Osteoblast (primary cell): Measurements from ENCODE around the gene ZNF784. TPM values are rescaled to one million over a fixed set of nuclear protein-coding genes. Genes with fewer than 3 reads are reported as not detected.

Experiments used
- DNase-seq: peaks from one replicate; pipeline ENCODE4 v3.0.0; 2011; ENCODE audit warnings: low spot score, mixed read lengths; ENCODE audit not compliant: insufficient read length; ENCODE audit errors: missing footprints
- H2AFZ ChIP-seq: 2 replicates; pipeline ENCODE4 v1.6.0; 2011; ENCODE audit warnings: mild to moderate bottlenecking, low read length
- H3K27ac ChIP-seq: 2 replicates; pipeline ENCODE4 v1.5.1; 2011; ENCODE audit warnings: mild to moderate bottlenecking, low read depth, low read length, moderate library complexity
- H3K27me3 ChIP-seq: 2 replicates; pipeline ENCODE4 v1.6.0; 2012; ENCODE audit warnings: mild to moderate bottlenecking, control low read depth, inconsistent platforms, low read length, moderate library complexity; ENCODE audit not compliant: insufficient read depth
- H3K36me3 ChIP-seq: 2 replicates; pipeline ENCODE4 v1.5.1; 2011; ENCODE audit warnings: mild to moderate bottlenecking, low read length, control low read depth, moderate library complexity; ENCODE audit not compliant: insufficient read depth
- H3K4me1 ChIP-seq: 2 replicates; pipeline ENCODE4 v1.5.1; 2011; ENCODE audit warnings: mild to moderate bottlenecking, low read length, control low read depth, moderate library complexity; ENCODE audit not compliant: insufficient read depth
- H3K4me2 ChIP-seq: 2 replicates; pipeline ENCODE4 v1.6.0; 2011; ENCODE audit warnings: mild to moderate bottlenecking, low read length; ENCODE audit not compliant: insufficient read depth
- H3K4me3 ChIP-seq: fragments of 200-600 bp; sonication (generic); 3 replicates; pipeline ENCODE4 v1.5.1; 2012; ENCODE audit warnings: mild to moderate bottlenecking, low read length, inconsistent platforms; ENCODE audit not compliant: insufficient read depth
- H3K79me2 ChIP-seq: 2 replicates; pipeline ENCODE4 v1.6.0; 2012; ENCODE audit warnings: mild to moderate bottlenecking, low read length, control low read depth, inconsistent platforms; ENCODE audit not compliant: insufficient read depth
- H3K9me3 ChIP-seq: 2 replicates; pipeline ENCODE4 v1.5.1; 2011; ENCODE audit warnings: low read depth, low read length, control low read depth
- H4K20me1 ChIP-seq: 2 replicates; pipeline ENCODE4 v1.6.0; 2012; ENCODE audit warnings: mild to moderate bottlenecking, low read length, control low read depth; ENCODE audit not compliant: insufficient read depth
- total RNA-seq: library from RNA; depleted of rRNA; stranded (reverse); fragments of >200 nt; gene quantifications from 2 replicates; pipeline ENCODE4 v1.2.3, GENCODE V29; 2012
- TF ChIP-seq, protein P1 (sequence below): IDR thresholded peaks from 2 replicates; pipeline ENCODE4 v1.5.1; 2011; ENCODE audit warnings: mild to moderate bottlenecking, low read depth, low read length, moderate library complexity; ENCODE audit errors: extremely low read depth

The ZNF784 gene
- total RNA-seq, 1 donor: 8.7 TPM

GRCh38 chr19:55613930-55614710, 10.2 kb downstream of the ZNF784 start:
- TF ChIP-seq, protein P1, sequence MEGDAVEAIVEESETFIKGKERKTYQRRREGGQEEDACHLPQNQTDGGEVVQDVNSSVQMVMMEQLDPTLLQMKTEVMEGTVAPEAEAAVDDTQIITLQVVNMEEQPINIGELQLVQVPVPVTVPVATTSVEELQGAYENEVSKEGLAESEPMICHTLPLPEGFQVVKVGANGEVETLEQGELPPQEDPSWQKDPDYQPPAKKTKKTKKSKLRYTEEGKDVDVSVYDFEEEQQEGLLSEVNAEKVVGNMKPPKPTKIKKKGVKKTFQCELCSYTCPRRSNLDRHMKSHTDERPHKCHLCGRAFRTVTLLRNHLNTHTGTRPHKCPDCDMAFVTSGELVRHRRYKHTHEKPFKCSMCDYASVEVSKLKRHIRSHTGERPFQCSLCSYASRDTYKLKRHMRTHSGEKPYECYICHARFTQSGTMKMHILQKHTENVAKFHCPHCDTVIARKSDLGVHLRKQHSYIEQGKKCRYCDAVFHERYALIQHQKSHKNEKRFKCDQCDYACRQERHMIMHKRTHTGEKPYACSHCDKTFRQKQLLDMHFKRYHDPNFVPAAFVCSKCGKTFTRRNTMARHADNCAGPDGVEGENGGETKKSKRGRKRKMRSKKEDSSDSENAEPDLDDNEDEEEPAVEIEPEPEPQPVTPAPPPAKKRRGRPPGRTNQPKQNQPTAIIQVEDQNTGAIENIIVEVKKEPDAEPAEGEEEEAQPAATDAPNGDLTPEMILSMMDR: no peak
- peaks cover 20% of the 10 kb centered on the region for H4K20me1 ChIP-seq
- DNase-seq: peak; percentile 52
- H3K79me2 ChIP-seq: peaks cover 34% of the 10 kb centered on the region
- H3K4me3 ChIP-seq: no peak overlapping the region
- no peak overlapping the region for H3K27ac ChIP-seq
- no peaks in the 10 kb centered on the region for H3K27me3 ChIP-seq
- H3K36me3 ChIP-seq: peaks cover 19% of the 10 kb centered on the region
- H3K4me2 ChIP-seq: no peak overlapping the region
- peaks cover 6% of the 10 kb centered on the region for H3K9me3 ChIP-seq
- H2AFZ ChIP-seq: no peak overlapping the region
- H3K4me1 ChIP-seq: no peaks in the 10 kb centered on the region

GRCh38 chr19:55613396-55613795, 11.0 kb downstream of the ZNF784 start:
- Histone ChIP-seq H3K9me3 (peaks cover 6% of the 10 kb centered on the region), H3K27me3 (no peaks in the 10 kb centered on the region), H4K20me1 (peaks cover 21% of the 10 kb centered on the region), H3K4me3 (no peak overlapping the region), H3K4me1 (no peaks in the 10 kb centered on the region), H3K27ac (no peak overlapping the region), H3K4me2 (no peak overlapping the region), H3K79me2 (peaks cover 41% of the 10 kb centered on the region), H3K36me3 (peaks cover 23% of the 10 kb centered on the region), H2AFZ (no peak overlapping the region)
- TF ChIP-seq, protein P1: no peak
- peak; percentile 76 for DNase-seq

DNA sequence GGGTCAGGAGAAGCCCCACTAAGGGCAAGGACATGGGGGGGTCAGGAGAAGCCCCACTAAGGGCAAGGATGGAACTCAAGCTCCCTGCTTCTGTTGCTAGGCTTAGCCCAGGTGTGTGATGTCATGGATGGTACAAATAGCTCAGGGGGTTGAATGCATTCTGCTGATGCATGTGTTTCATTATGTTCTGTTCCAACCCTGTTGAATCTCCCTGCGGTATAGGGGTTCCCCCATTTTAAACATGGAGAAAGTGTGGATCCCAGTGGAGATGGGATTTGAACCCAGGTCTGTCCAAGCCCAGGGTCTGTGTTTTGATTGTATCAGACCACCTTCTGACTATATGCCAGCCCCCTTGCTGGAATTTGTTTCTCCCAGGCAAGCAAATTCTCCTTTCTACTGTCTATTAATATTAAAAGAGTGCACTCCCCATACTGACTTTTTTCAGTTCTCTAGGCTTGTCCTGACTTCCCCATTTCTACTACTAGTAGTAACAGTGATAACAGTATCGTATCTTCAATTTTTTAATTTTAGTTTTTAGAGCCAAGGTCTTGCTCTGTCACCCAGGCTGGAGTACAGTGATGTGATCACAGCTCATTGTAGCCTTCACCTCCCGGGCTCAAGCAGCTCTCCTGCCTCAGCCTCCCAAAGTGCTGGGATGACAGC, 12.3 kb downstream of the ZNF784 start:
- Histone ChIP-seq H3K27me3 (no peaks in the 10 kb centered on the region), H3K79me2 (peaks cover 52% of the 10 kb centered on the region), H2AFZ (no peak overlapping the region), H3K4me2 (no peak overlapping the region), H3K4me3 (no peak overlapping the region), H3K36me3 (peaks cover 15% of the 10 kb centered on the region), H4K20me1 (peaks cover 26% of the 10 kb centered on the region), H3K27ac (no peak overlapping the region), H3K9me3 (peaks cover 6% of the 10 kb centered on the region), H3K4me1 (no peaks in the 10 kb centered on the region)
- TF ChIP-seq, protein P1: no peak
- peak; percentile 29 for DNase-seq
